ENCODE results near the gene SCT. TPM values are rescaled to one million over a fixed set of nuclear protein-coding genes. Genes with fewer than 3 reads are reported as not detected.

Gene SCT
- total RNA-seq, 1 donor from 2014 or later = 74.6 TPM

GRCh38 chr11:577611-577894 lies 49.4 kb downstream of the SCT start:
- peak overlapping the region; percentile 92 to 98 (median 94) for H3K4me3 ChIP-seq (ENCODE audit: low read length in 3 of 3)
- H3K9me3 ChIP-seq (ENCODE audit: control insufficient read depth in 3 of 3, low read length in 3 of 3) = no peaks in the 10 kb centered on the region
- H3K36me3 ChIP-seq (ENCODE audit: control insufficient read depth in 3 of 3, insufficient read depth in 3 of 3, low read length in 3 of 3) = peaks cover 7 to 9% (median 8%) of the 10 kb centered on the region in 3 donors
- H3K9ac ChIP-seq (ENCODE audit: low read depth in 1 of 3, low read length in 3 of 3) = peak overlapping the region; percentile 87 to 97 (median 95)
- peaks cover 52 to 65% (median 54%) of the 10 kb centered on the region in 3 donors for H3K4me1 ChIP-seq (ENCODE audit: control insufficient read depth in 3 of 3, insufficient read depth in 3 of 3, low read length in 3 of 3)
- H3K27ac ChIP-seq (ENCODE audit: low read depth, low read length) = no peak overlapping the region
- no peaks in the 10 kb centered on the region for H3K27me3 ChIP-seq (ENCODE audit: control insufficient read depth in 3 of 3, insufficient read depth in 3 of 3, low read length in 3 of 3)

DNA sequence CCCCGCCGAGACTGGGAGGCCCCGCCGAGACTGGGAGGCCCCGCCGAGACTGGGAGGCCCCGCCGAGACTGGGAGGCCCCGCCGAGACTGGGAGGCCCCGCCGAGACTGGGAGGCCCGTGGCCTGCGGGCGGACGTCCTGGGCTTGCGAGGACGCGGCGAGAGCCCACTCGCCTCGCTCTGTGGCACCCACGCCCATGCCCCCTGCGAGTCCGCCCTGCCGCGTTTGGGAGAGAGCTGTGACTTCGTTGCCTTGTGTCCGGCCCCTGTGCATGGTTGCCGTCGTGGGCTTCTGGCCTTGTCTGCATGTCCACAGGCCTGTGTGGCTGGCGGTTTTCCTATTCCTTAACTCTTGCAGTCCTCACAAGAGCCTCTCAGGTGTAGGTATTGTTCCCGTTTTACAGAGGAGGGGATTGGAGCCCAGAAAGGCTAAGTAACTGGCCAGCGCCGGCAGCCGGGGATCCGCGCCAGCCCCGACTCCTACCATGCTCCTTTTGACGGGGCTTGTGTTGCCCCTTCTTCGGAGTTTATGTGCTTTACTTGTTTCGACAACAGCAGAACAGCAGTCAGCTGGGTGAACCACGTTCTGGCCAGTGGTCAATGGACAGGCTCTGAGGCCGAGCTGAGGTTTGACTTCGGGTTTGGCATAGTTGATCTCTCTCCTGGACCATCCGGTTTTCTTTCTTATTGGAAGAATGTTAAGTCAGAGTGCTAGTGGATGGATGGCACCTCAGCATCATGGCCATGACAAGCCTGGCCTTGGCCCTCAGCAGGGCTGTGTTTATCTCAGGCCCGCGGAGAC lies 50.0 kb downstream of the SCT start:
- peaks cover 52 to 65% (median 54%) of the 10 kb centered on the region in 3 donors for H3K4me1 ChIP-seq (ENCODE audit: control insufficient read depth in 3 of 3, insufficient read depth in 3 of 3, low read length in 3 of 3)
- H3K27ac ChIP-seq (ENCODE audit: low read depth, low read length) = peak overlapping the region; percentile 58
- peak overlapping the region; percentile 87 to 97 (median 95) for H3K9ac ChIP-seq (ENCODE audit: low read depth in 1 of 3, low read length in 3 of 3)

More for the DNA sequence above, 50.0 kb downstream of the SCT start:
- H3K27me3 ChIP-seq (ENCODE audit: control insufficient read depth in 3 of 3, insufficient read depth in 3 of 3, low read length in 3 of 3) = no peaks in the 10 kb centered on the region
- H3K9me3 ChIP-seq (ENCODE audit: control insufficient read depth in 3 of 3, low read length in 3 of 3) = no peaks in the 10 kb centered on the region
- peaks cover 4 to 7% (median 6%) of the 10 kb centered on the region in 3 donors for H3K36me3 ChIP-seq (ENCODE audit: control insufficient read depth in 3 of 3, insufficient read depth in 3 of 3, low read length in 3 of 3)
- H3K4me3 ChIP-seq (ENCODE audit: low read length in 3 of 3) = peak overlapping the region; percentile 92 to 98 (median 94)

Other genes with a start within 250 kb of the SCT start
- gene PKP3, start 233.0 kb downstream of the SCT start, total RNA-seq = 1.0 TPM
- gene SIGIRR, start 212.2 kb downstream of the SCT start, total RNA-seq = 5.7 TPM
- not detected for gene ANO9, start 185.2 kb downstream of the SCT start, total RNA-seq
- gene PTDSS2, start 176.9 kb downstream of the SCT start, total RNA-seq = 21.4 TPM
- gene RNH1, start 119.9 kb downstream of the SCT start, total RNA-seq = 84.5 TPM
- gene HRAS, start 91.6 kb downstream of the SCT start, total RNA-seq = 63.2 TPM
- gene LRRC56, start 89.7 kb downstream of the SCT start, total RNA-seq = under 0.01 TPM
- under 0.01 TPM for gene LMNTD2, start 66.4 kb downstream of the SCT start, total RNA-seq
- gene RASSF7, start 66.2 kb downstream of the SCT start, total RNA-seq = 0.52 TPM
- gene PHRF1, start 50.7 kb downstream of the SCT start, total RNA-seq = 21.9 TPM
- 6.8 TPM for gene IRF7, start 11.2 kb downstream of the SCT start, total RNA-seq
- 1.0 TPM for gene CDHR5, start 2.2 kb downstream of the SCT start, total RNA-seq
- not detected for gene DRD4, start 10.1 kb upstream of the SCT start, total RNA-seq
- gene DEAF1, start 68.0 kb upstream of the SCT start, total RNA-seq = 17.2 TPM
- gene TMEM80, start 68.6 kb upstream of the SCT start, total RNA-seq = 5.7 TPM
- 1.0 TPM for gene EPS8L2, start 79.0 kb upstream of the SCT start, total RNA-seq
- 78.3 TPM for gene TALDO1, start 120.3 kb upstream of the SCT start, total RNA-seq
- gene GATD1, start 150.3 kb upstream of the SCT start, total RNA-seq = 14.6 TPM
- not detected for gene CEND1, start 162.9 kb upstream of the SCT start, total RNA-seq
- 2.6 TPM for gene SLC25A22, start 171.1 kb upstream of the SCT start, total RNA-seq
- gene PIDD1, start 178.1 kb upstream of the SCT start, total RNA-seq = 2.1 TPM
- gene RPLP2, start 182.8 kb upstream of the SCT start, total RNA-seq = 414 TPM
- gene PNPLA2, start 191.7 kb upstream of the SCT start, total RNA-seq = 13.6 TPM
- gene CRACR2B, start 200.7 kb upstream of the SCT start, total RNA-seq = 5.7 TPM
- gene CD151, start 205.8 kb upstream of the SCT start, total RNA-seq = 94.5 TPM
- gene POLR2L, start 215.3 kb upstream of the SCT start, total RNA-seq = 46.4 TPM
- 42.3 TPM for gene TSPAN4, start 215.7 kb upstream of the SCT start, total RNA-seq